ENCODE results near the gene MTTP. TPM values are rescaled to one million over a fixed set of nuclear protein-coding genes. Genes with fewer than 3 reads are reported as not detected.

MTTP gene
- total RNA-seq, 6 experiments from 2014 or later = 91.6 to 134 (median 112) TPM

DNA sequence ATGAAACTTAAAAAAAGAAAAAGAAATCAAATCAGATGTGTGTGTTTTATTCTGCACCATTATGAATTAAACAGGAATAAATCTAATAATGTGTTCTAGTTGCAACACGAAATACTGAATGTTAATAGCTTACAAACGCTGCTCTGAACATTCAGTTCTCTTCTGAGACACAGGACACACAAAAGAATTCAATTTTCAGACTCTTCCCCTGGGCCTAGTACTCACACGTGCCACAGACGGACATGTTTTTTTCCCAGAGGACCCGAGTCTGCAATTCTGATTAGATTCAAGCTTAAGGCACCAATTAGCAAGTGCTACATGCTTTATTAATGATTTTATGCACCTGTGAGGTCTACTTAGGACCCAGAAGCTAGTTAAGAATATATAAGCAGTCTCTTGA lies 62.5 kb downstream of the MTTP start:
- 53% methylated on average over 4 of the region's 5 CpGs for WGBS (ENCODE audit: insufficient coverage, low coverage, low lambda C conversion rate, missing lambda C conversion rate)
- intact Hi-C loops (cut with DNase I) = no loop called here

DNA sequence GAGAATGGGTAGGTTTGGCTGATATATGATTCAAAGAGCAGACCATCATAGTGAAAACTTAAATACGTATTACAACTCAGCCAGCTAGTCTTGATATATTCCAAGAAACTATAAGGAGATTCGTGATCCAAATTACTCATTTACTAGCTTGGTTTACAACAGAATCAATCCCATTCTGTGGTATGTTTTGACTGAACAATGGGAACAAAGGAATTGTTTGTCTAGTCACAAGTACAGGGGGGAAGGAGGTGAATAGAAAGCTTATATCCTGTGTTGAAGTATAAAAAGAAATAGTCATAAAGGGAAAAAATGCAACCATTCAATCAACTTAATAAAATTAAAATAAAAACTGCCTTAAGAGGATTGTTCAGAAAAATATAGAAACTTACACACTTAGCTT lies 66.1 kb downstream of the MTTP start:
- Histone ChIP-seq H3K27me3 (no peaks in the 10 kb centered on the region), H3K36me3 (no peaks in the 10 kb centered on the region), H3K4me3 (no peak overlapping the region), H3K9me3 (no peaks in the 10 kb centered on the region), H3K4me1 (peaks cover 0 to 30% (median 0%) of the 10 kb centered on the region in 4 donors), H3K27ac (no peak overlapping the region)
- WGBS (ENCODE audit: insufficient coverage, low coverage, low lambda C conversion rate, missing lambda C conversion rate) = 77% methylated on average over 2 of the region's 2 CpGs
- DNase-seq (no peak), ATAC-seq (no peak)
- TF ChIP-seq POLR2A (IDR thresholded peaks at IDR 0.05) (no peak), CTCF (IDR thresholded peaks at IDR 0.05) (no peak)
- intact Hi-C loops (cut with DNase I) = no loop called here

More for the DNA sequence above, 62.5 kb downstream of the MTTP start:
- ATAC-seq = no peak
- no peaks in the 10 kb centered on the region for H3K9me3 ChIP-seq
- H3K27ac ChIP-seq = no peak overlapping the region
- DNase-seq = no peak
- no peaks in the 10 kb centered on the region for H3K27me3 ChIP-seq
- no peak overlapping the region for H3K4me3 ChIP-seq
- no peaks in the 10 kb centered on the region for H3K36me3 ChIP-seq
- H3K4me1 ChIP-seq = peaks cover 0 to 7% (median 0%) of the 10 kb centered on the region in 4 donors
- TF ChIP-seq POLR2A (IDR thresholded peaks at IDR 0.05) (no peak), CTCF (IDR thresholded peaks at IDR 0.05) (no peak)

GRCh38 chr4:99642725-99643489 lies 68.3 kb downstream of the MTTP start:
- H3K36me3 ChIP-seq = no peaks in the 10 kb centered on the region
- peaks cover 0 to 23% (median 0%) of the 10 kb centered on the region in 4 donors for H3K4me1 ChIP-seq
- 49% methylated on average over 6 of the region's 7 CpGs for WGBS (ENCODE audit: insufficient coverage, low coverage, low lambda C conversion rate, missing lambda C conversion rate)
- TF ChIP-seq POLR2A (IDR thresholded peaks at IDR 0.05) (no peak), CTCF (IDR thresholded peaks at IDR 0.05) (no peak)
- DNase-seq (peak; percentile 66 to 96 (median 93)), ATAC-seq (peak; percentile 89 to 96 (median 92))
- peak overlapping the region in 1 of 3 donors; percentile 79 for H3K27ac ChIP-seq
- no peak overlapping the region for H3K4me3 ChIP-seq
- intact Hi-C loops (cut with DNase I) = no loop called here
- no peaks in the 10 kb centered on the region for H3K9me3 ChIP-seq
- H3K27me3 ChIP-seq = no peaks in the 10 kb centered on the region

GRCh38 chr4:99644453-99644852 lies 69.8 kb downstream of the MTTP start:
- 67% methylated on average over 5 of the region's 5 CpGs for WGBS (ENCODE audit: insufficient coverage, low coverage, low lambda C conversion rate, missing lambda C conversion rate)
- Histone ChIP-seq H3K27me3 (no peaks in the 10 kb centered on the region), H3K4me1 (peaks cover 0 to 23% (median 0%) of the 10 kb centered on the region in 4 donors), H3K27ac (peak overlapping the region in 1 of 3 donors; percentile 79), H3K4me3 (no peak overlapping the region), H3K36me3 (no peaks in the 10 kb centered on the region), H3K9me3 (no peaks in the 10 kb centered on the region)
- DNase-seq = no peak
- ATAC-seq = no peak
- no peak for TF ChIP-seq POLR2A (IDR thresholded peaks at IDR 0.05)
- no peak for TF ChIP-seq CTCF (IDR thresholded peaks at IDR 0.05)
- intact Hi-C loops (cut with DNase I) = no loop called here
